ENCODE data around the gene ACTMAP. TPM values are rescaled to one million over a fixed set of nuclear protein-coding genes. Genes with fewer than 3 reads are reported as not detected.

The ACTMAP gene
- total and polyA plus RNA-seq, 2 of the 13 experiments (the other 11 are each of a cell fraction or from before 2014, with no cell fraction given): 2.2 to 7.9 TPM

GRCh38 chr19:40798683-40799557, 48.6 kb upstream of the ACTMAP start, which contains the start of gene EGLN2 (continued):
- TF ChIP-seq ZNF451 (CRISPR knock-in tag; IDR thresholded peaks at IDR 0.05): no peak
- TF ChIP-seq HNRNPLL (IDR thresholded peaks at IDR 0.05; ENCODE audit: low read depth, low read length, poor library complexity, severe bottlenecking): peak; percentile 78
- no peak for TF ChIP-seq KMT2B (CRISPR knock-in tag; IDR thresholded peaks at IDR 0.05)
- TF ChIP-seq ZNF30 (CRISPR knock-in tag; IDR thresholded peaks at IDR 0.05): no peak
- no peak for TF ChIP-seq ZEB1 (IDR thresholded peaks at IDR 0.05; ENCODE audit: insufficient replicate concordance, low read depth)
- no peak for TF ChIP-seq ZBTB1 (CRISPR knock-in tag; IDR thresholded peaks at IDR 0.05; ENCODE audit: borderline replicate concordance)
- TF ChIP-seq PCBP1 (IDR thresholded peaks at IDR 0.05; ENCODE audit: borderline replicate concordance, low read depth, low read length): 0 out of 2 replicates have a peak, but pooled peaks have one; percentile 50
- no peak for TF ChIP-seq SSRP1 (CRISPR knock-in tag; IDR thresholded peaks at IDR 0.05)
- no peak for TF ChIP-seq KLF9 (CRISPR knock-in tag; IDR thresholded peaks at IDR 0.05; ENCODE audit: low read depth)
- no peak for TF ChIP-seq RCOR2 (CRISPR knock-in tag; IDR thresholded peaks at IDR 0.05)
- TF ChIP-seq KAT7 (CRISPR knock-in tag; IDR thresholded peaks at IDR 0.05; ENCODE audit: borderline replicate concordance): no peak
- TF ChIP-seq ZNF235 (CRISPR knock-in tag; IDR thresholded peaks at IDR 0.05; ENCODE audit: borderline replicate concordance): no peak
- no peak for TF ChIP-seq RARA (CRISPR knock-in tag; IDR thresholded peaks at IDR 0.05)
- no peak for TF ChIP-seq SP140L (CRISPR knock-in tag; IDR thresholded peaks at IDR 0.05; ENCODE audit: borderline replicate concordance)
- no peak for TF ChIP-seq ZNF256 (CRISPR knock-in tag; conservative IDR thresholded peaks at IDR 0.05)
- no peak for TF ChIP-seq CBX2 (IDR thresholded peaks at IDR 0.05; ENCODE audit: low read depth, low read length)
- no peak for TF ChIP-seq CBX2 (CRISPR knock-in tag; IDR thresholded peaks at IDR 0.05; ENCODE audit: low read depth)
- TF ChIP-seq, protein P1, sequence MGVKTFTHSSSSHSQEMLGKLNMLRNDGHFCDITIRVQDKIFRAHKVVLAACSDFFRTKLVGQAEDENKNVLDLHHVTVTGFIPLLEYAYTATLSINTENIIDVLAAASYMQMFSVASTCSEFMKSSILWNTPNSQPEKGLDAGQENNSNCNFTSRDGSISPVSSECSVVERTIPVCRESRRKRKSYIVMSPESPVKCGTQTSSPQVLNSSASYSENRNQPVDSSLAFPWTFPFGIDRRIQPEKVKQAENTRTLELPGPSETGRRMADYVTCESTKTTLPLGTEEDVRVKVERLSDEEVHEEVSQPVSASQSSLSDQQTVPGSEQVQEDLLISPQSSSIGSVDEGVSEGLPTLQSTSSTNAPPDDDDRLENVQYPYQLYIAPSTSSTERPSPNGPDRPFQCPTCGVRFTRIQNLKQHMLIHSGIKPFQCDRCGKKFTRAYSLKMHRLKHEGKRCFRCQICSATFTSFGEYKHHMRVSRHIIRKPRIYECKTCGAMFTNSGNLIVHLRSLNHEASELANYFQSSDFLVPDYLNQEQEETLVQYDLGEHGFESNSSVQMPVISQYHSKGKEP (CRISPR knock-in tag; IDR thresholded peaks at IDR 0.05): no peak
- no peak for TF ChIP-seq HOXA9 (CRISPR knock-in tag; IDR thresholded peaks at IDR 0.05; ENCODE audit: borderline replicate concordance)
- TF ChIP-seq PRDM15 (CRISPR knock-in tag; IDR thresholded peaks at IDR 0.05): no peak
- TF ChIP-seq ZNF18 (CRISPR knock-in tag; IDR thresholded peaks at IDR 0.05; ENCODE audit: insufficient replicate concordance): no peak
- TF ChIP-seq, protein P2, sequence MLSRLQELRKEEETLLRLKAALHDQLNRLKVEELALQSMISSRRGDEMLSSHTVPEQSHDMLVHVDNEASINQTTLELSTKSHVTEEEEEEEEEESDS (CRISPR knock-in tag; IDR thresholded peaks at IDR 0.05; ENCODE audit: borderline replicate concordance): peak; percentile 84
- no peak; the same call in 1 of the 2 replicates for TF ChIP-seq MED1 (CRISPR knock-in tag; IDR thresholded peaks at IDR 0.05)
- TF ChIP-seq SP5 (CRISPR knock-in tag; IDR thresholded peaks at IDR 0.05; ENCODE audit: borderline replicate concordance, low read depth): peak; percentile 63; the same call in 1 of the 2 replicates
